NCI-H2107 (cell line): ENCODE data around the gene PPP2R2C.

Experiments used
- DNase-seq: peaks from one replicate; lab custom pipeline; 2025; lab: John Stamatoyannopoulos, UW

The PPP2R2C gene

DNA sequence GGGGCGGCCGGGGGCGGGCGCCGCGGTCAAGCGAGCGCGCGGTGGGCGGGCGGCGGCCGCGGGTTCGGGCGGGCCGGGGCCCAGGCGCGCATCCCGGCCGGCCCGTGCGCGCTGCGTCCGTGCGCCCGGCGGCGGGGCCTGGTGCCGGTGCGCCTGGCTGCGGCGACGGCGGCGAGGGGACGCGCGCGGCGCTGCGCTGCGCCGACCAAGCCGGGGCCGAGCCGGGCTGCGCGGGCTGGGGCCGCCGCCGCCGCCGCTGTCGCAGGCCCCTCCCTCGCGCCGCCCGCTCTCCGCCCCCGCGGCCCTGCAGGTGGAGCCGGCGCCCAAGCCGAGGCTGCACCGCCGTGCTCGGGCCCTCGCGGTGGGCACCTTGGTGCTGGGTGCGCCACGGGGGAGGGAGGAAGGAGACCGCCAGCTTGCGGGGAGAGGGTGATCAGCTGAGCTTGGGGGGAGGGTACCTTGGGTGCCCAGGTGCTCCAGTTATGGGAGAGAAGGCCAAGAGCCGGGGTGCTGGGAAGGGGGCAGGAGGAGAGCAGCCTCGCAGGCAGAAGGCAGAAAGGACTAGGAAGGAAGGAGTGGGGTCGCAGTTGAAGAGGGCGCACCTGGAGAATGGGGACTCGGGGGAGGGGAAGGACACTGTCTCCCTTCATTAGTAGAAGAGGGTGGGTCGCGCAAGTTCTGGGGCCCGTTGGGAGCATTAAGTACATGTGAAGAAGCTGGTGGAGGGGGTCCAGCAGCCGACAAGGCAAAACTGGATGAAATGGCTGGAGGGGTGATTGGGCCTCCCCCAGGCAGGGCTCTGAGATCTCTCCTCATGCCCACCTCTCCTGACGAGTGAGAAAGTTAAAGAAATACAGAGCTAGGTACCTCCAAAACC, at the start of gene PPP2R2C:
Gene PPP2R2C, minus strand, starts transcription at position 228 of the 877 bp plus-strand sequence. CDS start 385 bp downstream, outside the sequence.
- DNase-seq, result no peak

DNA sequence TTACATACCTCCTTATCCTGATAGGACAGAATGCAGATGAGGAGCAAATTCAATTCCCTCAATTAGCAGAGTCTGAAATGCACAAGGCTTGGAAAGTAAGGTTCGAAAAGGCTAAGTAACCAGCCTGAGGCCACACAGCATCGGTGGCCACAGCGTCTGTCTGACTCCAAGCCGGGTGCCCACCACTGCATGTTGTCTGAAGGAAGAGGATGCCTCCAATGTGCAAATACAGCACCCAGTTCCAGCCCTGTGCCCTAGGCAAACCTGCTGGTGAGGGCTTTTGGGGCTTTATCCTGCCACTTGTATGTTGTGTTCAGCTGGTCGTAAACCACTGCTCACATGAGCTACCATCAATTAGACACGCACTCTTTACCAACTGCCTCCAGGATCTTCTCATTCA, 48.6 kb upstream of the PPP2R2C start:
- no peak for DNase-seq

DNA sequence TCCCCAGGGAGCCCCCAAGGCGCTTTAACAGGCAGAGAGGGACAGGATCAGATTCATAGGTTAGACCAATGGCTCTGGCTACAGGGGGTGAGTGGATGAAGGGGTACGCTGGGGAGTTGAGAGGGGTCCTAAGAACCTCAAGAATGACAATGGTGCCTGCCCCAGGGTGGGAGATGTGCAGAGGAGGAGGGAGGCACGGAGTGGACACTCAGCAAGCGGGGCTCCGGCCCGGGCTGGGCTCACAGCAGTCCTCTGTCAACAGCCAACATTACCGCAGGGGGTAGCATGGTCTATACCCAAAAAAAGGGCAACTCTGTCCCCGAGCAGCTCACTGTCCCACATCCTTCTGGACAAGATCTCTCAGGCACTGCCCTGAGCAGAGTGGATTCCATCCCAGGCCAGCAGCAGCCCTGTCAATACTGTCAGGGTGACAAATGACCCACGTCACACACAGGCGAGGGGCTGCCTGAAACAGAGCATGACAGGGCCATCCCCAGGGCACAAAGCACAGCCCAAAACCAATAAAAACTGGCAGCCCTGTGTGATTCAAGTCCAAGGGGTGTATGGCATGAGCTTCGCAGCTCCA, 47.7 kb upstream of the PPP2R2C start:
- DNase-seq, result no peak

DNA sequence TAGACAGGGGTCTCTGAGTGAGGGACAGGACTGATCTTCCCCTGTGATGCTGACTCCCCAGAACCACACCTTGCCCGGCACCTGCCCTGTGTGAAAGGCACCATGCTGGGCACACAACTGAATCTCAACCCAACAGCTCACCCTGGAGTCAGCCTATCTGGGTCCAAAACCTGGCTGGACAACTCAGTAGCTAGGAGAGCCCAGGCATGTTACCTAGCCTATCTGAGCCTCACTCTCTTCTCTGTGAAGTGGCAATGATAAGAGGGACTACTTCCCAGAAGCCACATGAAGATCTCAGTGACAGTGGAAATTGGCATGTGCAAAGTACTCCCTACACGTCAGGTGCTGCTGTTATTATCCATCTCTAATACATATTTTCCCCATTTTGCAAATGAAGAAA, 44.8 kb upstream of the PPP2R2C start:
- no peak for DNase-seq

DNA sequence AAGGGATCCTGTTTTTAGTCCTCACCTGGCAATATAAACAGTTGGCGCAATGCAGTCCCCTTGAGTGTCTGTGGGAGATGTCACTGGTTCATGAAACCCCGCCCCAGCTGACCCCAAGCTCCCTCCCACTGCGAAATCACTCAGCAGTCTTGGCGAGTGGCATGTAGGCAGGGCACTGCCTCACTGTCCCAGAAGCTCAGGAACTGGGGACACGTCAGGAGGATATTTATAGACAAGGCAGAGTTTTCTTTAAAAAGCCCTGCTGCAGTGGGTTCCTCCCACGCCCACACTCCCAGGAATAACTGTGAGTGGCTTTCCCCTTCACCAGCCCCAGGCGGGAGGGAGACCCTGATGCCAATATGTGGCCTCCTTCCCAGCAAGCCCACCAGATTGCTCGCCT, 44.3 kb upstream of the PPP2R2C start:
- DNase-seq, result no peak

DNA sequence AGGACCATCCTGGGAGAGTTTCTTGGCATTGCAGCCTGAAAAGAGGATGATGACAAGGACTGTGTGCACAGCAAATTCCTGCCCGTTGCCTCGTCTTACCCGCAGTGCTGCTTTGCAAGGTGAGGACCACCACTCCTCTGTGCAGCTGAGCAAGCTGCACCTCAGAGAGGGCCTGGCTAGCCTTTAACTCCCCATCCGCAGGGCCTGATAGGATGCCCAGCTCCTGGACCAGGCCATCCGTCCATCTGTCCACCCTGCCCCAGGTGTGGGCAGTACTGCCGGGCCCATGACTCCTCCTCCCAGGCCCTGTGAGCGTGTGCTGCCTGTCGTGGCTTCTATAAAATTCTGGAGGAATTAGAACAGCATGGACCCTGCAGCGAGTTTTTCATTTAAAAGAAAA, 43.9 kb upstream of the PPP2R2C start:
- no peak for DNase-seq

DNA sequence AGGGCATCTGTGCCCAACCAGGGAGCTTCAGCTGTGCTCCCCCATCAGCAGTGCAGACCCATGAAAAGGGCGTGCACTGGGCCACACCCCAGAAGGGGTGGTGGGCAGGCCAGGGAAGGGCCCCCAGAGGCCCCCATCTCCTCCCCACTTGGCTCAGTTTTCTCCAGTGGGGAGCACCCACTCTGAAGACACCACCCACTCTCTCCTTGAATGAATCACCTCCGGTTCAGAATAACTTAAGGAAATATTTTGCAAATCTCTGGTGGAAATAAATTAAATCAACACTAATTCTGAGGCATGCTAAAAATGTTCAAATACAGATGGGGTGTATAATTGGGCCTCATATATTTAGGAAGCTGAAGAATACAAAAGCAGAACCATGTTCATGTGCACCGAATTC, 41.3 kb upstream of the PPP2R2C start:
- no peak for DNase-seq

DNA sequence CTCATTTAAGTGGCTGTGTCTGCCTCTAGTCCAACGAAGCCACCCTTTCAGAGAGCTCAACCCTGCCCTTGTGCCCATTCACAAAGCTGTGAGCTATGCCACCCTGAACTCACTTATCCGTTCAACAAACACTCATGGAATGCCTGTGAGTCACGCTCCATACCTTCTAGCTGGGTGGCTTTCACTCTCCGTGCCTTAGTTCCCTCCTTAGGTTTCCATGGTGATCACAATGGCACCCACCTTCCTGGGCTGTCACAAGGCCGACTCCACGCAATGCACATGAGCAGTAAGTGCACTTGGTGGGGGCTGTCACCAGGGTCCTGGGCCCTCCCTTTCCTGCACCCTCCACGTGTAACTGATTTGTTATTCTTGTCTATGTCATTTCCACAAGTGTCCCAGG, 37.2 kb upstream of the PPP2R2C start:
- no peak for DNase-seq

DNA sequence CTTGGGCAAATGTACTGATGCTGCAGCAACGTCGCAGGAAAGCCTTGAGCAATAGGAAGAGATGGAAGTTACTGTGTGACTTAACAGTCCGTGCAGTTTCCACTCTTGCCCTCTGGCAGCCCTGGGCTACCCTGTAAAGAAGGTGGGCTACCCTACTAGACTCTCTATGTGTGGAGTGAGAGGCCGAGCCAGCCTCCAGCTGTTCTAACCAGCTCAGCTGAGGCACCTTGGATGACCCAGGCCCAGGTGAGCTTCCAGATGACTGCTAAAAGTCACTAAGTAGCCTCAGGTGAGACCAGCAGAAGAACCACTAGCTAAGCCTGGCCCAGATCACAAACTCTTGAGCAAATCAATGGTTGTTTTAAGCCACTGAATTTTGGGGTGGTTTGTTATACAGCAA, 34.9 kb upstream of the PPP2R2C start:
- no peak for DNase-seq

DNA sequence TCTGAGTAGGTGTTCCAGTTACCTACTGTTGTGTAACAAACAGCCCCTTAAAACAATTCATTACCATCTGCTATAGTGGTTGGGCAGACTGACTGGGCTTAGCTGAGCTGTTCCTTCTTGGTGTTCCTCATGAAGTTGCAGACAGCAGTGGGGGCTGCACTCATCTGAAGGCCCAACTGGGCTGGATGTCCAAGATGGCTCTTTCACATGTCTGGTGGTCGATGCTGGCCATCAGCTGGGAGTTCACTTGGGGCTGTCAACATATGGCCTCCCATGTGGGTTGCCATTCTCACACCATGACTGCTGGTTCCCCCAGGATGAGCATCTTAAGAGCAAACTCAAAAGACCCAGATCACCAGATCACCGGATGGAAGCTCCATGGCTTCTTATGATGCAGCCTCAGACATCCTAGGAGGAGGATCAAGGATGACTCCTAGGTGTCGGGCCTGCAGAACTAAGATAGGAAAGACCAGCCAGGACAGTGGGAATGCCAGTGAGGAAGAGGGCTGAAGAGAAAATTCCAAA, 34.3 kb upstream of the PPP2R2C start:
- no peak for DNase-seq

DNA sequence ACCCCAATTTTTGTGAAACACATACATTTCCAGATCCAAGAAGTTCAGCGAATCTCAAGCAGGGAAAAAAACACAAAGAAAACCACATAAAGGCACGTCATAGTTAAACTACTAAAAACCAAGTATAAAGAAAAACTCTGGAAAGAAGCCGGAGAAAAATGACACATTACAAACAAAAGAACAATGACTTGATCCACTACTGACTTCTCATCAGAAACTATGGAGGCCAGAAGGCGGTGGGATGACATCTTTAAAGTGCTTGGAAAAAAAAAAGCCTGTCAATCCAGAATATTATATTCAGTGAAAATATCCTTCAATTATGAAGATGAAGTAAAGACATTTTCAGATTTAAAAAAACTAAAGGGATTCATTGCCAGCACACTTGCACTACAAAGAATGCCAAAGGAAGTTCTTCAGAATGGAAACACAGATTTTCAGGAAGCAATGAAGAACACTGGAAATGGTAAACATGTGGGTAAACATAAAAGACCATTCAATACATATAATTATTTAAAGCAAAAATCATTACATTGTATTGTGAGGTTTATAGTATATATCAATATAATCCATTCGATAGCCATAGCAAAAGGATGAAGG, 32.6 kb upstream of the PPP2R2C start:
- no peak for DNase-seq

DNA sequence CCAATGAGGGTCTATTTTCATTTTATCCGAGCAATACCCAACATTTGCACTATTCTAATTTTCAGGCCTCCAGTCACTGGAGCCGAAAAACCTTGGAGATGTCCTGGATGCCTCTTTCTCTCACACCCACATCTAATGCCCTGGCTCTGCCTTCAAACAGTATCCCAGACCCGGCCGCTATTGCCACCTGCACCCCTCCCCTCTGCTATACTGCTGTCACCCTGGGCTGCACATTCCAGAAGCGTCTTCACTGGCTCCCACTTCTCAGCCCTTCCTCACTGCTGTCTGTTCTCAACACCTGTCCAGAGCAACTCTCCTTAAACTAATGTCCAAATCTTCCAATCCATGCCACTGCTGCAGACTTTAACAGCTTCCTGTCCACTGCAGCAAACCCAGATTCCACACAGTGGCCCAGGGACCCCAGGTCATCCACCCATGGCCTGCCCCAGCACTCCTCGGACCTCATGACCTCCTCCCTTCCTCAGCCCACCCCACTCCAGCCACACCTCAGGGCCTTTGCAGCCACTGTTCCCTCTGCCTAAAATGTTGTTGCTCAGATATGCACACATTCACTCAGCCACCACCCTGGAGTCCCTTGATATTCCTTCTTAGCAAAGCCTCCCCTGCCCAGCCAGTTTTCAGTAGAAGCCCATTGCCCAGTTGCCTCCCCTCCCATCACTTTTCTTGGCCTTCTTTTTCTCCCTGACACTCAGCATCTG, 30.5 kb upstream of the PPP2R2C start:
- DNase-seq, result no peak

DNA sequence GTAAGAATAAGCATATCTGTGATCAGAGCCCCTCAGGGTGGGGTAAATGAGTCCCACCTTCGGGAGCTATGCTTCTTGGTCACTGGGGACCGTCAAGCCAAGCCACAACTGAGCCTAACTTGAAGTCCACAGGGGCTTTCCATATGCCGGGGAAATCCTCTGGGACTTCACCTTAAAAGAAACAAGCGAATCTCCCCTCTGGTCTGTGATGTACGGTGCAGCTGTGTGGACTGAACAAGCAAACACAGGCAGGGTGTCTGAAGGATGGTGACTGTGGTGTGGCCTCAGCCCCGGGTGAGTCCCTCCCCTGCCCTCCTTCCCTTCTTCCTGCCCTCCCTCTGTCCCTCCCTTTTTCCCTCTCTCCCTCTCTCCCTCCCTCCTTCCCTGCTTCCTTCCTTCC, 29.7 kb upstream of the PPP2R2C start:
- DNase-seq, result no peak

DNA sequence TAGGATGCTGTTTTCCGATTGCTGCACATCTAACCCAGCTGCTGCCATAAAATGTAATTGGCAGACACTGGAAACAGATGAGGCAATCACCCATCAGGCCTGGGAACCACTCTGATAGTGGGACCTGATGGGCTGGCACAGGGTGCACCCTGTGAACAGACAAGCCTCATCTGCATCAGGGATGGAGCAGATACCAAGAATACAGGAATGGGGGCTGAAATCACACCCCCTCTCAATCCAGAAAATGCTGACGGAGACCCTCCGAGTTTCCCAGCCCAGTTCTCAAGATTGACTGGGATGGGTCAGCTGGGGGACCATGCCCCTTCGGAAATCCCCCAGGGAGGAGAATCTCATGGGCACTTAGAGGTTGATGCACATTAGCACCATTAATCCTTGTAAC, 28.8 kb upstream of the PPP2R2C start:
- no peak for DNase-seq

DNA sequence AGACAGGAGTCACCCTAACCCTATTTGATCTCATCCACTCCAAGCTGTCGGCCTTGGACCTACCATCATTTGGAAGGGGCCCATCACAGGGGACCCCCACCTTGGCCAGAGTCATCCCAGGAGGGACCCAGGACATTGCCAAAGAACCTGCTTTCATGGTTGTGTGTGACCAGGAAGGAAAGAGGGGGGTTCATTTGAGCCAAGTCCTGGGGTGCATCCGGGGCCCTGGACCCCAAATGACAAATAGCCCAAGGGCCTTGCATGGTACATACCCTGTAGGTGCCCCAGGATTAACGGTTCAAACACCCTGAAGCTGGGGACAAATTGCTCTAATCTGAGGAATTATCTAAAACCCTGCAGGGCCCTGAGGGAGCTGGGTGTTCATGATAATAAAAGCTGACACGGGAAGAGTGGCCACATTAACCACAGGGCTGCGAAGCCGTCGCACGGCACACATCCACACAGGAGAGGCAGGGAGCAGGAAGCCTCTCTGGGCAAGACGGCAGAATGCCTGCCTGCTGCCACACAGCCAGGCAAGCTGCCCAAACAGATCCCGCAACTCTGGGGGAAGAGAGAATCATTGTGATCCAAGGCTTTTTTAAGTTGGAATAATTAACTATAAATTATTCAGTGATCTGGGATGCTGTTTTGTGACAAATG, 28.2 kb upstream of the PPP2R2C start:
- no peak for DNase-seq

DNA sequence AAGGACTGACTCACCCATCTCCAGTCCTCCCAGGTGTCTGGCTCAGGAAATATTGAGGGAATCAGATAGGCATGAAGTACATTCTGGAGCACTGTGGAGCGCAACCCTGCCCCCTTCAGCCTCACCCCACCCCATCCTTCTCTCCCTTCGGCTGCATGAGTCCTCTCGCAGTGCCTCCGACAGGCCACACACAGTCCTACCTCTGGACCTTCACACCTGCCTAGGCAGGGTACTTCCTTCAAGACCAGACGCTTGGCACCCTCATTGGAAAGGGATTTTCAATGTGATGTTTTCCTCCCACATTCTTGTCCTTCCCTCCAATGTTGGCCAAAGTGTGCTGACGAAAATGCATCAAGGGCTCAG, 26.8 kb upstream of the PPP2R2C start:
- DNase-seq, result no peak

DNA sequence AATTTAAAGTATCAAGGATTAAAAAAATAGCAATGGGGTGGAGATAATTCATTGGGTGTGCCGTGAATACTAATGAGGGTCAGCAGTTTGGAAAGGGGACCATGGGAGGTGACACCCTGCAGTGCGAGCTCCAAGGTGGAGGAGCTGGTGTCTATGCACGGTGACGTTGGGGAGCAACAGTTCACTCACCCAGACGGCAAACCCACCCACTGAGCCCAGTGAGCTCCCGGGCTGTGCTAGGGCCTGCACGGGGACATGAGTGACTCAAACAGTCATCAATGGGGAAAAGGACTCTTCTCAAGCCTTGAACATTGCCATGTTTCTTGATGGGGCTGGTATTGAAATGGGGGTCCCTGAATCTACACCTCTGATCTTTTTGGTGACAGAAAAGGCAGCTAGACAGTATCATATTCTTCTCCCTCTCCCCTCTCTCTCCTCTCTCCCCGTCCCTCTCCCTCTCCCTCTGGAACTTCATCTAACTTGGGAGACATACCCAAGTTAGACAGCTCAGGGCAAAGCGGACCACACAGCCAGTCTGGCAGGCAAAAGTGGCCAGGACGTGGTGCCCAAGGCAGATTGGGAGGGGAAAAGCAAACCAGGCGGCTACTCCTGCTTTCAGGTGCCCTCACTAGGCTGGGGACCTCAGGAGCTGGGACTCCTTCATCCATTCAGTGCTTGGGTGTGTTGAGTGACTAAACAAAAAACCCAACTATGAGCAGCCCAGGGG, 26.3 kb upstream of the PPP2R2C start:
- DNase-seq, result no peak

DNA sequence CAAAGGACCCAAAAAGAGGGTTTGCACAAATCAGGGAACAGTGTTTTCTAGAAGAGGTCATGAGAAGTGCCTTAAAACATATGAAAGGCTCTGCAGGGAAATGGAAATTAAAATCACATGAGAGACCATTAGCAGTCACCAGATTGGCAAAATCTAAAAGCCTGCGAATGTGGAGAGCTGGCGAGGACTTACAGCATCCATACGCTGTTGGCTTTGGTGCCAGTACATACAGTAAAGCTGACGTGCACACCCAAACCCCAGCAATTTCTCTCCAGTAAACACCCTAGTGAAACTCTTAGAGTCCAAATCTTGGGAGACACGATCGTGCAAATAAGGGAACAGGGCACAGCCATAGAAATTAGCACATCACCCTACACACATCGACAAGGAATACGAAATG, 25.4 kb upstream of the PPP2R2C start:
- DNase-seq, result no peak

DNA sequence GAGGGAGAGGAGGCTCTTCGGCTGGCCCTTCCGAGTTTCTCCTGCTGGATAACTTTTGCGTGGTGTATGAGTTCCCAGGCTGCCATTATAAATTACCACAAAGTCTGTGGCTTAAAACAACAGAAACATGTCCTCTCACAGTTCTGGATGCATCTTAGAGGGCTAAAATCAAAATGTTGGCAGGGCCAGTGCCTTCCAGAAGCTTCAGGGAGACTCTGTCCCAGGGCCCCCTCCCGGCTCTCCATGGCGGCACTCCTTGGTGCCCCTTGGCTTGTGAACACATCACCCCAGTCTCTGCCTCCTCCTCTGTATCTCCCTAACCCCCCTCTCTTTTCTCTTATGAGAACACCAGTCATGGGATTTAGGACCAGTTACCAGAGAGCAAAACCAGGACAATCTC, 23.3 kb upstream of the PPP2R2C start:
- DNase-seq, result no peak

DNA sequence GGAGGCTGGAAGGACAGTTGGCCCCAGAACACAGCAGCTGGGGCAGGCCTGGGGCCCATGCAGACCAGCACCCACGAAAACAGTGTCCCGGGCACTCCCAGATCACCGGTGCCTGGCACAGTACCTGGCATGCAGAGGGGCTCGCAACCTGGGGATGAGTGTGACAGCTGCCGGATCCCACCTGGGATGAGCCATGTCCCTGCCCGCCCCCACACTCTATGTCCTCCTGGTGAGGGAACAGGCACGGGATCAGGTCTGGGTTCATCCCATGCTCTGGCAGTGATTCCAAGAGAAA, 22.8 kb upstream of the PPP2R2C start:
- DNase-seq, result no peak

DNA sequence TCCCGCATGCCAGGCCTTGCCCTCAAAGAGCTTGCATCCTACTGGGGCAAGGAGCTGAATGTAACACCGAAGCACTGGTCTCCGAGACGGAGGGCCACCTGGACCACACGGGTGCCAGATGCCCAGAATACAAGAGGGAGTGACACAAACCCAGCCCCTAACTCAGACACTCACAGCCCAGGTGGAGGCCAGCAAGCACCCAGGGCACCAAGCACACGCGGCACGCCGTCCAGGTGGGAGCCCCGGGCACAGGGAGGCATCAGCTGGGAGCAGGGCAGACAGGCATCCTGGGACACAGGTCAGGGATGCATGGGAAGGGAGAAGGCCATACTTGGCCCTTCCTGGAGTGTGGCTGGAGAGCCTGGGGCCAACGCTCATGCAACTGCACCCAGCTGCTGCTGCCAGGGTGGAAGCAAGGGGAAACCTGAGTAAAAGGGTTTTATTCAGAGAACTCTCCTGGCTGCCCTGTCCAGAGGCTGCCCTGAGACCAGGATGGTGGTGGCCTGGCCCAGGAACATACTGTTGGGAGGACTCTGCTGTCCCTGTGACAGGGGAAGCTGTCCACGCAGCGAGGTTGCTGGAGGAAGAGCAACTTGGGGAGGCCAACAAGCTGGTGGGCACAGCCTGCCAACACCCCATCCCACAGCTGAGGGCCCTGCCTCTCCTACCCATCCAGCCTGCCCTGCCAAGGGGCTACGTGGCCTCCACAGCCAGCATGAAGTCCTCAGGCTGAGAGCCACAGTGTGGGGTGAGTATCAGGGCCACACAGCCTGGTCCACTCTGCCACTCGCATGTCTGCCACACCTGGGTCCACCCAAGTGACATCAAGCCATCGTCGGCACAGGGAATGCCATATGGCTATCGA, 22.2 kb upstream of the PPP2R2C start:
- no peak for DNase-seq
